Panc1 (cell line): Measurements from ENCODE around the gene WFDC8. TPM values are rescaled to one million over a fixed set of nuclear protein-coding genes. Genes with fewer than 3 reads are reported as not detected.

Source experiments
- ATAC-seq: fragments of 200-7000 bp; cut with Tn5 transposase; 2 replicates; pipeline ENCODE4 v1.9.1; 2020; ENCODE audit warnings: mild to moderate bottlenecking, moderate library complexity
- Bru-seq: library from RNA; stranded (reverse); fragments of 400-500 nt; gene quantifications from one replicate; lab custom pipeline; 2021; lab: Mats Ljungman, UMichigan
- BruChase-seq, 2 experiments: library from RNA; stranded (reverse); fragments of 400-500 nt; gene quantifications; one replicate each; lab custom pipeline; 2021; lab: Mats Ljungman, UMichigan
- BruUV-seq: library from RNA; stranded (reverse); fragments of 400-500 nt; replicated peaks from 2 replicates; lab custom pipeline; 2021; lab: Mats Ljungman, UMichigan
- CTCF ChIA-PET: fragments of 300-600 bp; sonication (Branson Sonifier 250); formaldehyde crosslinking; loops from one replicate; lab custom pipeline; 2022; ENCODE audit warnings: antibody characterized with exemption; lab: Charles Lee
- POLR2A ChIA-PET: fragments of 300-600 bp; sonication (Branson Sonifier 250); formaldehyde crosslinking; loops from one replicate; lab custom pipeline; 2022; ENCODE audit warnings: antibody characterized with exemption; lab: Charles Lee
- DNase-seq: peaks from one replicate; pipeline ENCODE4 v3.0.0-alpha.2; 2010; ENCODE audit warnings: low read depth, low spot score
- H3K27ac ChIP-seq: 2 replicates; pipeline ENCODE4 v1.5.1; 2011; ENCODE audit warnings: mild to moderate bottlenecking, low read length, inconsistent platforms
- H3K27me3 ChIP-seq: fragments of 200-500 bp; sonication (Bioruptor generic); 2 replicates; pipeline ENCODE4 v1.6.0; 2014; ENCODE audit warnings: low read length, inconsistent platforms; ENCODE audit not compliant: control insufficient read depth, insufficient read depth
- H3K36me3 ChIP-seq: fragments of 200-500 bp; sonication (Bioruptor generic); 2 replicates; pipeline ENCODE4 v1.5.1; 2014; ENCODE audit warnings: inconsistent platforms, mild to moderate bottlenecking, low read length, moderate library complexity; ENCODE audit not compliant: control insufficient read depth, insufficient read depth
- H3K4me1 ChIP-seq: 2 replicates; pipeline ENCODE4 v1.5.1; 2011; ENCODE audit warnings: inconsistent platforms, mild to moderate bottlenecking, low read length, moderate library complexity; ENCODE audit not compliant: control insufficient read depth, insufficient read depth
- H3K4me3 ChIP-seq, 2 experiments: 2 replicates each; pipeline ENCODE4 v1.5.1; 2011 to 2012; ENCODE audit warnings: low read depth in 2 of 2, low read length in 2 of 2, mild to moderate bottlenecking in 2 of 2, inconsistent platforms in 1 of 2, moderate library complexity in 1 of 2
- H3K9me3 ChIP-seq: fragments of 200-500 bp; sonication (Bioruptor generic); 2 replicates; pipeline ENCODE4 v1.5.1; 2014; ENCODE audit warnings: low read depth, mild to moderate bottlenecking, inconsistent platforms, low read length, moderate library complexity; ENCODE audit not compliant: control insufficient read depth, insufficient read depth
- CTCF ChIP-seq: fragments of 450-650 bp; IDR thresholded peaks from 2 replicates; pipeline ENCODE4 v1.5.1; 2017; ENCODE audit warnings: mild to moderate bottlenecking
- POLR2AphosphoS5 ChIP-seq: IDR thresholded peaks from 2 replicates; pipeline ENCODE4 v1.6.1; 2012; ENCODE audit warnings: mild to moderate bottlenecking, low read depth, low read length, moderate library complexity
- REST ChIP-seq, 2 experiments: IDR thresholded peaks; 2 replicates each; pipeline ENCODE4 v1.6.1; 2011 to 2012; ENCODE audit warnings: low read depth in 2 of 2, control low read depth in 1 of 2, low read length in 1 of 2, mild to moderate bottlenecking in 1 of 2, moderate library complexity in 1 of 2; ENCODE audit not compliant: insufficient read depth in 1 of 2
- SIN3A ChIP-seq: IDR thresholded peaks from 2 replicates; pipeline ENCODE4 v1.6.1; 2012; ENCODE audit warnings: low read depth, mild to moderate bottlenecking, low read length, moderate library complexity, borderline replicate concordance; ENCODE audit not compliant: insufficient read depth
- TCF7L2 ChIP-seq: IDR thresholded peaks from 2 replicates; pipeline ENCODE4 v1.6.1; 2011; ENCODE audit warnings: mild to moderate bottlenecking, low read depth, low read length, inconsistent platforms
- in situ Hi-C: cut with HindIII; loops from 2 replicates; pipeline ENCODE4 v1.10.0; 2016; ENCODE audit warnings: low sequenced_read_pairs, low pct_unique_long_range_greater_than_20kb
- intact Hi-C: fragments of 100-400 bp; cut with micrococcal nuclease; formaldehyde crosslinking; loops from one replicate; pipeline ENCODE4 v1.10.0; 2022; ENCODE audit not compliant: unreplicated experiment
- long read RNA-seq: library from polyadenylated mRNA; unstranded; transcript quantifications from one replicate; pipeline ENCODE4 v2.0.0, GENCODE V29; 2021; ENCODE audit not compliant: unreplicated experiment
- polyA plus RNA-seq: library from polyadenylated mRNA; unstranded; fragments of >200 nt; gene quantifications from one replicate; pipeline ENCODE4 v1.2.1, GENCODE V29; 2012; ENCODE audit warnings: missing spikeins; ENCODE audit not compliant: insufficient read length
- total RNA-seq: library from RNA; stranded (reverse); gene quantifications from one replicate; pipeline ENCODE4 v1.2.1, GENCODE V29; 2021; ENCODE audit not compliant: unreplicated experiment

WFDC8 gene
- total RNA-seq (not detected), Bru-seq, nascent RNA (not detected), BruChase-seq, experiment 1, labeled RNA remaining after a 2-hour chase (not detected), BruChase-seq, experiment 2, labeled RNA remaining after a 6-hour chase (not detected)
- not detected for polyA plus RNA-seq
- long read RNA-seq: 0 reads

GRCh38 chr20:45579184-45579583 is at the start of gene WFDC8:
Gene WFDC8 (minus strand): TSS chr20:45579284. CDS start chr20:45579247, 37 bp downstream.
- no peaks in the 10 kb centered on the region for H3K36me3 ChIP-seq
- in situ Hi-C loops: no loop called here
- H3K27ac ChIP-seq: no peak within 1 kb of the TSS
- ATAC-seq: no peak
- no peak within 1 kb of the TSS for H3K4me3 ChIP-seq
- CTCF ChIA-PET: no interaction called here
- no peak for TF ChIP-seq POLR2AphosphoS5
- no peak for TF ChIP-seq REST (IDR thresholded peaks at IDR 0.05; ENCODE audit: insufficient read depth in 1 of 2, low read depth in 2 of 2, low read length in 1 of 2)
- TF ChIP-seq CTCF: no peak
- TF ChIP-seq TCF7L2: no peak
- TF ChIP-seq SIN3A: no peak
- POLR2A ChIA-PET: no interaction called here
- peaks cover 9% of the 10 kb centered on the region for H3K27me3 ChIP-seq
- no peak for DNase-seq
- H3K9me3 ChIP-seq: no peaks in the 10 kb centered on the region
- no peaks in the 10 kb centered on the region for H3K4me1 ChIP-seq
- intact Hi-C loops: no loop called here
- no TSS peak for BruUV-seq

- ATAC-seq: no peak
- Histone ChIP-seq H3K27me3 (no peaks in the 10 kb centered on the region), H3K36me3 (no peaks in the 10 kb centered on the region), H3K4me1 (no peaks in the 10 kb centered on the region), H3K9me3 (no peaks in the 10 kb centered on the region), H3K27ac (no peak overlapping the region), H3K4me3 (no peak overlapping the region)
- intact Hi-C loops: no loop called here
- POLR2A ChIA-PET: no interaction called here
- in situ Hi-C loops: no loop called here
- CTCF ChIA-PET: no interaction called here
- DNase-seq: no peak
- no peak for TF ChIP-seq POLR2AphosphoS5
- no peak for TF ChIP-seq CTCF
- no peak for TF ChIP-seq SIN3A
- TF ChIP-seq REST (IDR thresholded peaks at IDR 0.05; ENCODE audit: insufficient read depth in 1 of 2, low read depth in 2 of 2, low read length in 1 of 2): no peak
- no peak for TF ChIP-seq TCF7L2
- no TSS peak for BruUV-seq
Observed at GRCh38 chr20:45626540-45626939, 47.5 kb upstream of the WFDC8 start.
